HG03378 (cell line): ENCODE results near the gene OR10AD1.
"Not testable (repeated sequence)": the region's sequence is repeated elsewhere in the genome, so short reads cannot be mapped to it uniquely, and the experiment has no call there.

ENCODE experiments used
- ATAC-seq: cut with Tn5 transposase; IDR thresholded peaks from one replicate; pipeline ENCODE4 v1.9.1; 2021; ENCODE audit warnings: mild to moderate bottlenecking, moderate library complexity; ENCODE audit not compliant: unreplicated experiment

OR10AD1 gene, protein sequence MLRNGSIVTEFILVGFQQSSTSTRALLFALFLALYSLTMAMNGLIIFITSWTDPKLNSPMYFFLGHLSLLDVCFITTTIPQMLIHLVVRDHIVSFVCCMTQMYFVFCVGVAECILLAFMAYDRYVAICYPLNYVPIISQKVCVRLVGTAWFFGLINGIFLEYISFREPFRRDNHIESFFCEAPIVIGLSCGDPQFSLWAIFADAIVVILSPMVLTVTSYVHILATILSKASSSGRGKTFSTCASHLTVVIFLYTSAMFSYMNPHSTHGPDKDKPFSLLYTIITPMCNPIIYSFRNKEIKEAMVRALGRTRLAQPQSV

DNA sequence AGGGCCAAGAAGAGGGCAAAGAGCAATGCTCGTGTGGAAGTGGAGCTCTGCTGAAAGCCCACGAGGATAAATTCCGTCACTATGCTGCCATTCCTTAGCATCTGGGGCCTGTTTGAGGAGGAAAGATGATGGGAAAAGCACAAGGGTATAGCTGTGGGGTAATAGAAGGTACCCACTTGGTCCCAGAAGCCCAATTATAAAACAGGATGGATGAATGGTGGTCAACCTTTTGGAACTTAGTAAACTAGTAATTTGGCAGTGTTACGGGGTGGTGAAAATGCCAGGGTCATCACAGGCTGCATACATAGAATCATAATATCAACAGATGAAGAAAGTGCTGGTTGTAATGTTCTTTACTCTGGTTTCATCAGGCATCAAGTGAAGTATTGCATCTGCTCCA is at the start of gene OR10AD1:
OR10AD1 (minus strand) TSS at position 101 of the 400 bp plus-strand sequence; CDS start at position 101, 0 bp downstream.
- ATAC-seq, result no peak

DNA sequence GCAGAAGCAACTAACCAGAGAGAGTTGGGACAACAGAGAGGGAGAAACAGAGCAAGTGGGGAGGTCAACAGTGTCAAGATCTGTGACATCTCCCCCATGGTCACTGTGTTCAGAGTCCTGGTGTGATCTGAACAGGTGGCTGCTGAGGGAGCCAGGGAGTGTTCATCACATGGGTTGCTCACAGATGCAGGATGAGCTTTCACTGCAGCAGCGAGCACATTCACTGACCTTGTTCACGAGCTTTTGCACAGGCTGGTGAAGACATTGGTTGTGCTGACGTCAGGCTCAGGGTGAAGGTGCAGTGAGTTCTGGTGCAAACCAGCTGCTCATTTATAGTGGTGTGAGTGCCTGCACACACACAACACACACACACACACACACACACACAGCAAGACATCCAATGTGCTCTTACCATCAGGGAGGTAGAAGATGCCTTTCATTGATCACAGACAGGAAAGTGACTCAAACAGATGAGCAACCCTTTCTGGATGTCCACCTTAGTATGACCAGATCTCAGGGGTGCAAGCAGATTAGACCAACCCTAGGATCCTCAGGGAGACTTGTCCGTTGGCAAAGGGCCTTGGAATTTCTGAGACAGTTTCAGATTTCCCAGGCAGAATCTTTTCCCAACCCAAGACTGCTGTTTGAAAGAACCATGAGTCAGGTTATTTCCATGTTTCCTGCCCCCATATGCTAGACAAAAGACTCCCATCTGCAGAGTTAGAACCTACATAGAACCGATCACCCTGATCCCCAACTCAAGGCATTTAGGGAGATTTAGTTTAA is 44.3 kb upstream of the OR10AD1 start:
- ATAC-seq, result no peak

DNA sequence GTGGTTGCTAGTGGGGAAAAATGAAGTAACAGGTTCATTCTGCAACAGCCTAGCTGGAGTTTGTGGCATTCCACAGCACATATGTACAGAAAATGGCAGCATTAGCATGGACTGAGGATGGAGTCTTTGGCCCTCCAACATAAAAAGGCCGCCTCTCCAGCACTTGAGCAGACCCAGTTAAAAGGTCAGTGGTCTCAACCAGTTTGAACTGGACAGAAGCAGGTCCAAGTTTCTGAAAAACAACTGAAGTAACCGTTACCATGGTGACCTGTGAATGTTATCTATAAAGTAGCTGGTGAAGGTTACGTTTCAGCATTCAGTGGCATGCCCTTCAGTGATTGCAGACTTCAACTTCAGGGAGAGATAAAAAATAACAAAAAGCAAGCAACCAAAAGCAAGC is 34.1 kb upstream of the OR10AD1 start:
- ATAC-seq, result no peak

DNA sequence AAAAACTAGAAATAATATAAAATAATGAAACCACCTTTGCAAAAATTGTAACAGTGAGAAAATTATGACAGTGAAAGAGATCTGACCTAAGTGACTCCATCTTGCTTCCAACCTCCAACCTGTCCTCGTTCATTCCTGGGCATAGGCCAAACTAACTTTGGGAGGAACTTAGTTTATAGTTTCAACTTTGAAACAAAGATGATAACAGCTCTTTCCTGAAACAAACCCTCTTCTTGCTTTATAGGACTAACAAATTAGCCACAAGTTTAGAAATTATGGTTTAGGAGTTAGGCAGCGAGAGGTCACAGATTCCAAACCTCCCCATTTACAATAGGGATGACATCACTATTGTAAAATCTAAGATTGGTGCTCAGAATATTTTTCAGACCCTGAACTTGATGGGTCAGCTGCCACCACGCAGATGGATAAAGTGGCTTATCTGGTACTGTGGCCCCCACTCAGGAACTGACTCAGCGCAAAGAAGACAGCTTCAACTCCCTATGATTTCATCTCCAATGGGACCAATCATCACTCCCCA is 32.8 kb upstream of the OR10AD1 start:
- ATAC-seq, result no peak

DNA sequence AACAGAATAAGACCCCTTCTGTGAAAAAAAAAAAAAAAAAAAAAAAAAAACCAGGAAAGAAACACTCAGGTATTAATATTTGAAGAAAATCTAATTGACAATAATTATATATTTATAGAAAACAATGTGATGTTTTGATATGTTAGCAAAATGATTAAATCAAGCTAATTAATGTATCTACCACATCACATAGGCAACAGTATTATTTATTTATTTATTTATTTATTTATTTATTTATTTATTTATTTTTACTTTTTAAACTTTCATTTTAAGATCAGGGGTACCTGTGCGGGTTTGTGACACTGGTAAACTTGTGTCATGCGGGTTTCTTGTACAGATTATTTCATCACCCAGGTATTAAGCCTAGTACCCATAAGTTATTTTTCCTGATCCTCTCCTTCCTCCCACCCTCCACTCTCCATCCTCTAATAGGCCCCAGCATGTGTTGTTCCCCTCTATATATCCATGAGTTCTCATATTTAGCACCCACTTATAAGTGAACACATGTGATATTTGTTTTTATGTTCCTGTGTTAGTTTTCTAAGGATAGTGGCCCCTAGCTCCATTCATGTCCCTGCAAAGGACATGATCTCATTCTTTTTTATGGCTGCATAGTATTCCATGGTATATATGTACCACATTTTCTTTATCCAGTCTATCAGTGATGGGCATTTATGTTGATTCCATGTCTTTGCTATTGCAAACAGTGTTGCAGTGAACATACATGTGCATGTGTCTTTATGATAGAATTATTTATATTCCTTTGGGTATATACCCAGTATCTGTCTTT is 28.3 kb upstream of the OR10AD1 start:
- ATAC-seq, result not testable (repeated sequence)

DNA sequence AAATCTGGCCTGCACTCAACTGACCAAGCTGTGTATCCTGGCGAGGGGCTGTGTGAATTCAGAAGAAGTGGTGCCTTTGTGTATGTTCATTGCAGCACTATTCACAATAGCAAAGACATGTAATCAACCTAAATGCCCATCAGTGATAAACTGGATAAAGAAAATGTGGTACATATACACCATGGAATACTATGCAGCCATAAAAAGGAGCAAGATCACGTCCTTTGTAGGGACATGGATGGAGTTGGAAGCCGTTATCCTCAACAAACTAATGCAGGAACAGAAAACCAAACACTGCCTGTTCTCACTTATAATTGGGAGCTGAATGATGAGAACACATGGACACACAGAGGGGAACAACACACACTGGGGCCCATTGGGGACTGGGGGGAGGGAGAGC is 21.4 kb upstream of the OR10AD1 start:
- ATAC-seq, result not testable (repeated sequence)

DNA sequence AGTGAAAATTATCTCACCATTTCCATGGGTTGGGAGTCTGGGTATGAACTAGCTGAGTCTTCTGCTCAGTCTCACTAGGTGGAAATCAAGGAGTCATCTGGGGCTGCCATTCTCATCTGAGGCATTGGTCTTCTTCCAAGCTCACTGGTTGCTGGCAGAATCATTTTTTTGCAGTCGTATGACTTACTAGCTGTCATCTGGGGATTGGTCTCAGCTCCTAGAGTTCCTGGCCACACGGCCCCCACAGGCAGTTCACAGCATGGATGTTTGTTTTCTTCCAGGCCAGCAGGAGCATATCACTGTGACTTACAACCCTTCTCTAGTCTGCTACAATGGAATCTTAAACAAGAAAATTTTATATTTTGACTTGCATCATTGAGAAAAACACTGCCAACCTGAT is 18.6 kb upstream of the OR10AD1 start:
- ATAC-seq, result no peak

GRCh38 chr12:48220701-48221100 is 17.6 kb upstream of the OR10AD1 start:
- ATAC-seq, result no peak

DNA sequence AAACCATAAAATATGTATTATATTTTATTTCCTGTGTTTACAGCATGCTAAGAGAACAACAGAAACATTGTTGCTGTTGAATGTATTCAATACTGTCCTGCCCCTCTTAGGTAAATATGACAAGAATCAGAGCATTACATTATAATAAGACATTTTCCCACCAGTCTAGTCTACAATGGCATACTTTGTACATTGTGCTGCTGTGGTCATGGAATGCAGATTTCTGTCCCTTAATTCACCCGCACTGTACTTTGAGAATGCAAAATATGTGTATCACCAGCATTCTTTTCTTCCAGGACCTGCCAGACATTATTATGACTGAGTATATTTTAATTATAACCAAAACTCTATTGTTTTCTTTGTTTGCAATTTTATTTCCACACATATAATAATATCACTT is 16.5 kb upstream of the OR10AD1 start:
- ATAC-seq, result no peak

- no peak for ATAC-seq
Measured at GRCh38 chr12:48216785-48217184, 13.7 kb upstream of the OR10AD1 start.

GRCh38 chr12:48209495-48209894 is 6.4 kb upstream of the OR10AD1 start:
- not testable (repeated sequence) for ATAC-seq

DNA sequence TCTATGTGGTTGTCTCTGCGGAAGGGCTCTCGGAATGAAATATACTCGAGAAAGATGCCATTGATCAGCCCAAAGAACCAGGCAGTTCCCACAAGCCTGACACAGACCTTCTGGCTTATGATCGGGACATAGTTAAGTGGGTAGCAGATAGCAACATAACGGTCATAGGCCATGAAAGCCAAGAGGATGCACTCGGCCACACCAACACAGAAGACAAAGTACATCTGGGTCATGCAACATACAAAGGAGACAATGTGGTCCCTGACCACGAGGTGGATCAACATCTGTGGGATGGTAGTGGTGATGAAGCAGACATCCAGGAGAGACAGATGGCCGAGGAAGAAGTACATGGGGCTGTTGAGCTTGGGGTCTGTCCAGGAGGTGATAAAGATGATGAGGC is 326 bp downstream of the OR10AD1 start:
- ATAC-seq, result no peak

GRCh38 chr12:48201516-48201915 is 1.6 kb downstream of the OR10AD1 start:
- no peak for ATAC-seq

DNA sequence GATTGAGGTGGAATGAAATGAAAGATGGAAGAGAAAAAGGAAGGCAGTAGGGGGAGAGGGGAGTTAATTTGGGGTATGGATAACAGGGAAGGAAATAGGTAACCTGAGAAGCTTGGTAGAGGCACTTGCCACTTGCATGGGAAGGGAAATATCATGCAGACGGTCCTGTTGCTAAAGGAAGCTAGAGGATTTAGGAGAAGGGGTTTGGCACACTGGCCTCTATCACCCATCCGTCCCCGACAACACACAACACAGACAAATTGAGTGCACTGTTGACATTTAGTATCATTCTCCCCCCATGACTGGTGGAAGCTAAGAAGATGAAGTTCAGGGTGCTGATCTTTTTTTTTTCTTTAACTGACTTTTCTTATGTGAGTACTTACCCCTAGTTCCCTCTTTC is 2.0 kb downstream of the OR10AD1 start:
- no peak for ATAC-seq

GRCh38 chr12:48199774-48200221 is 3.3 kb downstream of the OR10AD1 start:
- ATAC-seq, result no peak

- ATAC-seq, result no peak
Measured at GRCh38 chr12:48198985-48199384, 4.1 kb downstream of the OR10AD1 start.

DNA sequence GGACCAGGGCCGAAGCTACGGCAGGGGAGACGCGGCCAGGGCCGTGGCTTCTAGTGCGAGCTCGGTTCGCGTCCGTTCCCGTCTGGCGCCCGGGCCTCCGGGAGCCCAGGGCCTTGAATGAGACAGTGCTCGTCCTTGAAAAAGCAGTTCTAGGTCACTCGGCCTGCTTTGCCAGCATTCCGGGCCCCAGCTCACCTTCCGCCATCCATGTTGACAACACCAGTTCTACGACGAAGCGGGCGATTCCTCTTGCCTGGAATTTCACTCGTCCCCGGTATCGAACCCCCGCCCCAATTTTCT is 4.5 kb downstream of the OR10AD1 start:
- ATAC-seq, result no peak

DNA sequence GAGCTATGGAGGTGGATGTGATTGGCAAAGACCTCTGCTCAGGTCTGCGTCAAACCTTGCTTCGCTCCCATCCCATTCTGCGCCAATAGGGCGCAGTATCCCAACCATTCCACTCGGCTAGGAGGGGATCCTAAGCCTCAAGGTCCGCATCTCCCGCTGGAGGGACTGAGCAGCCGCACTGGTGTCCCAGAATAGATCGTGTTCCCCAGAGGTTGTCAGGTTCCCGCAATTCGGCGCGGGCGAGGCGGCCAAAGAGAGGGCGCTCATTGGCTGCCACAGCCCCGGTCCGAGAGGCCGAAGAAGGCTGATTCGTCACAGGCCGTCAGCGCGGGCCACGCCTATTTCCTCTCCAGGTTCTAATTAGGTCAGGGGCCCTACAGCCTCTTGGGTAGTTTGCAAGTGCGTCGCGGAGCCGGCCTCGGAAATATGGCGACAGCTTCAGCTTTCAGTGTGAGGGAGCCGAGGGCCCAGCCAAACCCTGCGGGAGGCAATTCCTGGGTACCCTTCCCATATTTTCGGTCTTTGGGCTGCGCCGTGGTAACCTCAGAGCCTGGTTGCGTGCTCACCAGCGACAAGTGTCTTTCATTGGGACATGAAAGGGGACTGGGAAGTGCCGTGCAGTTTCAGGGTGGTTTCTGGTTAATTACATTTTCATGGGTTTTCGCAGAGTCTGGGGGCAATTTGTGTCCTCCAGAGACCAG is 5.0 kb downstream of the OR10AD1 start:
- peak; percentile 99 for ATAC-seq

GRCh38 chr12:48197549-48197970 is 5.5 kb downstream of the OR10AD1 start:
- ATAC-seq, result peak; percentile 18

DNA sequence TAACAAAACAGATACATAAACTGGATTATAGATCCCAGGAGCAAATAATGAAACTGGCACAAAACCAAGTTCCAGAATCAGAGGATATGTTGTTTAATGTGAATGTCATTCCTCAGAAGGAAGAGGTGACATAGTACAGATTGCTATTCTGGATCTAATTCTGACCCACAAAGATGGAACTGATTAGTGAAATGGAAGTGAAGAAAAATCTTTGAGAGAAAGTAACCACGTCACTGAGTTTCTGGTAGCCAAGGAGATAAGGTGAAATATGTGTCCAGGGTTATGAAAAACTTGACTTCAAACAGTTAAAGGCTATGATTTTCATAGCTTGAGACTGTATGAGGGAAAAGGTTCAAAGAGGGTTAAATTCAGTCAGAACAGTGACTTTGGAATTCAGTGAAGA is 8.3 kb downstream of the OR10AD1 start:
- ATAC-seq, result no peak

DNA sequence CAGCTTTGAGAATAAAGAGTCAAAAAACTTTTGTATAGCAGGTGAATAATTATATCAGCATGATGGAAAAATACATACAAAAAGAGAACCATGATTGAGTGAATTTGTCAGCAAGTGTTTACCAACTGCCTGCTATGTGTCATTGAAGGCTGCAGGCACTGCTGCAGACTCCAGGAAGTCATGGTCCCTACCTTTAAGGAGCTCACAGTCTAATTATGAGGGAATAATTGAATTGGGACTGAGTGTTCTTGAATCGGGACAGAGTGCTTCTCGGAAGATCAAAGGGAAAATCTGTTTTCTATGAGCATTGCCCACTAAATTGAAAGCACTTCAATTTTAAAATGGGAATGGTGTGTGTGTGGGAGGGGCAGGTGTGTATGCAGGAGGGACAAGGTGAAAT is 9.5 kb downstream of the OR10AD1 start:
- no peak for ATAC-seq
